Measurements from ENCODE around the gene DOK7.
A peak's percentile ranks its signal among the peaks of the same experiment; 100 is the strongest.
"Not testable (repeated sequence)": the region's sequence is repeated elsewhere in the genome, so short reads cannot be mapped to it uniquely, and the experiment has no call there.

DOK7 gene

GRCh38 chr4:3522326-3522640, 59.2 kb downstream of the DOK7 start:
- DNase-seq (ENCODE audit: low read depth), result no peak

GRCh38 chr4:3522651-3523050, 59.5 kb downstream of the DOK7 start:
- no peak for DNase-seq (ENCODE audit: low read depth)

- no peak for DNase-seq (ENCODE audit: low read depth)
Measured at GRCh38 chr4:3523146-3523627, 60.1 kb downstream of the DOK7 start.

- no peak for DNase-seq (ENCODE audit: low read depth)
Measured at GRCh38 chr4:3523628-3524221, 60.6 kb downstream of the DOK7 start.

GRCh38 chr4:3524349-3524748, 61.2 kb downstream of the DOK7 start:
- DNase-seq (ENCODE audit: low read depth), result no peak

- DNase-seq (ENCODE audit: low read depth), result no peak
Measured at GRCh38 chr4:3524920-3525319, 61.8 kb downstream of the DOK7 start.

GRCh38 chr4:3525532-3526430, 62.7 kb downstream of the DOK7 start:
- no peak for DNase-seq (ENCODE audit: low read depth)

GRCh38 chr4:3526456-3526855, 63.4 kb downstream of the DOK7 start:
- DNase-seq (ENCODE audit: low read depth), result no peak

- DNase-seq (ENCODE audit: low read depth), result no peak
Measured at GRCh38 chr4:3527101-3527913, 64.2 kb downstream of the DOK7 start.

GRCh38 chr4:3527914-3528876, 65.1 kb downstream of the DOK7 start:
- no peak for DNase-seq (ENCODE audit: low read depth)

- DNase-seq (ENCODE audit: low read depth), result no peak
Measured at GRCh38 chr4:3529363-3529762, 66.3 kb downstream of the DOK7 start.

- no peak for DNase-seq (ENCODE audit: low read depth)
Measured at GRCh38 chr4:3530051-3530450, 66.9 kb downstream of the DOK7 start.

GRCh38 chr4:3530663-3531254, 67.7 kb downstream of the DOK7 start:
- DNase-seq (ENCODE audit: low read depth), result no peak

GRCh38 chr4:3531318-3531878, 68.3 kb downstream of the DOK7 start:
- no peak for DNase-seq (ENCODE audit: low read depth)

GRCh38 chr4:3531879-3532750, 69.0 kb downstream of the DOK7 start, which contains the start of gene LRPAP1:
TSS of gene LRPAP1 (minus strand) at chr4:3532422. CDS start at chr4:3532412, 10 bp downstream.
- DNase-seq (ENCODE audit: low read depth), result peak; percentile 77

GRCh38 chr4:3532751-3533422, 69.8 kb downstream of the DOK7 start:
- no peak for DNase-seq (ENCODE audit: low read depth)

GRCh38 chr4:3533423-3533820, 70.3 kb downstream of the DOK7 start:
- no peak for DNase-seq (ENCODE audit: low read depth)

GRCh38 chr4:3535812-3536211, 72.7 kb downstream of the DOK7 start:
- DNase-seq (ENCODE audit: low read depth), result not testable (repeated sequence)

- DNase-seq (ENCODE audit: low read depth), result not testable (repeated sequence)
Measured at GRCh38 chr4:3538906-3539305, 75.8 kb downstream of the DOK7 start.
